IgD-negative memory B cell (primary cell): ENCODE data around the gene ZSCAN21. TPM values are rescaled to one million over a fixed set of nuclear protein-coding genes. Genes with fewer than 3 reads are reported as not detected.

Experiments used
- H3K27ac Mint-ChIP-seq, 3 donors: one replicate each; pipeline ENCODE4 v1.8.0; 2020 to 2022; ENCODE audit warnings: mild to moderate bottlenecking in 3 of 3, mixed read lengths in 3 of 3, moderate library complexity in 1 of 3
- H3K27me3 Mint-ChIP-seq: one replicate; pipeline ENCODE4 v1.8.0; 2021; ENCODE audit warnings: mixed read lengths
- H3K36me3 Mint-ChIP-seq: one replicate; pipeline ENCODE4 v1.8.0; 2020; ENCODE audit warnings: mild to moderate bottlenecking, mixed read lengths
- H3K4me1 Mint-ChIP-seq, 3 donors: one replicate each; pipeline ENCODE4 v1.8.0; 2020 to 2022; ENCODE audit warnings: mixed read lengths in 3 of 3, mild to moderate bottlenecking in 1 of 3
- H3K4me3 Mint-ChIP-seq, 4 donors: one replicate each; pipeline ENCODE4 v1.8.0; 2020 to 2022; ENCODE audit warnings: mild to moderate bottlenecking in 4 of 4, mixed read lengths in 4 of 4, moderate library complexity in 3 of 4
- H3K9me3 Mint-ChIP-seq, 3 donors: one replicate each; pipeline ENCODE4 v1.8.0; 2020 to 2021; ENCODE audit warnings: mixed read lengths in 3 of 3, mild to moderate bottlenecking in 1 of 3
- polyA plus RNA-seq: library from polyadenylated mRNA; unstranded; fragments of 300-500 nt; fragmentation: Illumina TruSeq; gene quantifications from one replicate; pipeline ENCODE4 v1.2.3, GENCODE V29; 2021

ZSCAN21 gene
- polyA plus RNA-seq, 1 donor from 2014 or later: 9.9 TPM

GRCh38 chr7:100079024-100079560 is 29.5 kb downstream of the ZSCAN21 start:
- Mint-ChIP-seq H3K27ac (peak overlapping the region in 1 of 3 donors; percentile 69), H3K9me3 (no peaks in the 10 kb centered on the region), H3K27me3 (no peaks in the 10 kb centered on the region), H3K36me3 (peaks cover 7% of the 10 kb centered on the region), H3K4me3 (peak overlapping the region in 3 of 4 donors; percentile 36 to 78 (median 70)), H3K4me1 (peaks cover 24 to 25% (median 24%) of the 10 kb centered on the region in 3 donors)

DNA sequence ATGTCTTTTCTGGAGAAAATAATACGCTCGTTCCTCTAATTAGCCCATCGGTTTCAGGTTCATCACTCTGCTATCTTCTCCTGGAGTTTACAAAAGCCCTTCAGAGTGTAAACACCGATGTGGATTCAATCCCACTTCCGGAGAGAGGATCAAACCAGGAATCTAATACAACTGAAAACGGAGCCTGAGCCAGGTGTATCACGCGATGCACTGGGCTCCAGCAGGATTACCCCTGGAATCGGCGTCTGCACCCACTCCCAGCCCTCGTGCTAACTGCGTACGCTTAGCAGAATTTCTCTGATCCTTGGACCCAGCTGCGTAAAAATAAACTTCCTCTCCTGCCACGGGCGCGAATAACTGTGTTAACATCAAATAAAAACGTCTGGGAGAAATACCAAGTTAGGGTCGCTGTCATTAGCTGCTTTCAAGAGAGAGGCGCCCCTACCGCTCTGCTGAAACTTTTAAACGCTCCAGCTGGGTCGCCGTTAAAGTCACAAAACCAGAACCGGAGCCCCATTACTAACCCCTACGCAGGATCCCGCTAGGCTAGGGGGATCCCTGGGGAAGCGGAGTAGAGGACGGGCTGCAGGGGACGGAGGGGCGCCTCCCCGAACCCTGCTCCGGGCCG is 31.4 kb downstream of the ZSCAN21 start:
- Mint-ChIP-seq H3K36me3 (no peaks in the 10 kb centered on the region), H3K9me3 (no peaks in the 10 kb centered on the region), H3K27me3 (no peaks in the 10 kb centered on the region), H3K4me3 (peak overlapping the region; percentile 78 to 96 (median 94)), H3K4me1 (peaks cover 21 to 26% (median 25%) of the 10 kb centered on the region in 3 donors), H3K27ac (peak overlapping the region; percentile 88 to 98 (median 93))

DNA sequence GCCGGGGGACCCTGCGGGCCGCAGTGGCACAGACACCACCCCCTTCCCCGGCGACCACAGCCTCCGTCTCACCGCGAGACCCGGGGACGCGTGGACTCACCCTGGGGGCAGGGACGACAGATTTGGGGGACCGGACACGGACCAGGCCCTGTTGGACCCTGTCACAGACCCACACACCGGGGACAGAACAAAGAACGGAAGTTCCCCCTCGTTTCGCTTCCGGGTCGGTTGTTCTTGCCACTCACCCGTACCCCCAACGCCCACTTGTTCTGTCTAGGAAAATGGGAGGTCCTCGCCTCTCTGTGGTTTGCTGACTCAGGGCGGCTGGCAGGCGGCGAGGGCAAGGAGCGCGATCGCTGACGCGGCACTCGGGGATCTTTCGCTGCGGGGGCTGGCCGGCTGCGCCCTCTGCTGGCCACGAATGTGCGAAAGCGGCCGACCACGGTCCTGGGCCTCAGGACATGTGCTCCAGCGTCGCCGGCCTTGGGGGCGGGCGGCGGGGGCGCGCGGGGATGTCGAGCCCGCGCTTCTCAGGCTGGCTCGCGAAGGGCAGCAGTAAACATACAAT is 32.0 kb downstream of the ZSCAN21 start, which contains the start of gene ZNF3:
Gene ZNF3, minus strand, starts transcription at position 189 of the 568 bp plus-strand sequence. CDS start 4,366 bp downstream, outside the sequence.
- Mint-ChIP-seq H3K36me3 (no peaks in the 10 kb centered on the region), H3K27ac (peak within 1 kb of the TSS; percentile 93 to 98 (median 97)), H3K4me1 (peaks cover 21 to 26% (median 25%) of the 10 kb centered on the region in 3 donors), H3K4me3 (peak within 1 kb of the TSS; percentile 78 to 96 (median 94)), H3K9me3 (no peaks in the 10 kb centered on the region), H3K27me3 (no peaks in the 10 kb centered on the region)

GRCh38 chr7:100082978-100083377 is 33.4 kb downstream of the ZSCAN21 start:
- Mint-ChIP-seq H3K27ac (peak overlapping the region; percentile 93 to 98 (median 97)), H3K27me3 (no peaks in the 10 kb centered on the region), H3K4me1 (peaks cover 21 to 29% (median 24%) of the 10 kb centered on the region in 3 donors), H3K36me3 (no peaks in the 10 kb centered on the region), H3K4me3 (peak overlapping the region; percentile 78 to 96 (median 94)), H3K9me3 (no peaks in the 10 kb centered on the region)

- Mint-ChIP-seq H3K4me3 (peak overlapping the region in 2 of 4 donors; percentile 17 to 76), H3K9me3 (no peaks in the 10 kb centered on the region), H3K27me3 (peaks cover 2% of the 10 kb centered on the region), H3K27ac (peak overlapping the region in 2 of 3 donors; percentile 10 to 99), H3K36me3 (no peaks in the 10 kb centered on the region), H3K4me1 (peaks cover 24 to 31% (median 26%) of the 10 kb centered on the region in 3 donors)
Measured at GRCh38 chr7:100085515-100085914, 35.9 kb downstream of the ZSCAN21 start.

- H3K4me3 Mint-ChIP-seq: peak overlapping the region; percentile 3 to 95 (median 58)
- H3K9me3 Mint-ChIP-seq: no peaks in the 10 kb centered on the region
- H3K36me3 Mint-ChIP-seq: no peaks in the 10 kb centered on the region
- H3K27me3 Mint-ChIP-seq: peaks cover 2% of the 10 kb centered on the region
- H3K4me1 Mint-ChIP-seq: peaks cover 18 to 22% (median 21%) of the 10 kb centered on the region in 3 donors
- H3K27ac Mint-ChIP-seq: peak overlapping the region; percentile 2 to 99 (median 94)
Measured at GRCh38 chr7:100087055-100087750, 37.6 kb downstream of the ZSCAN21 start.

DNA sequence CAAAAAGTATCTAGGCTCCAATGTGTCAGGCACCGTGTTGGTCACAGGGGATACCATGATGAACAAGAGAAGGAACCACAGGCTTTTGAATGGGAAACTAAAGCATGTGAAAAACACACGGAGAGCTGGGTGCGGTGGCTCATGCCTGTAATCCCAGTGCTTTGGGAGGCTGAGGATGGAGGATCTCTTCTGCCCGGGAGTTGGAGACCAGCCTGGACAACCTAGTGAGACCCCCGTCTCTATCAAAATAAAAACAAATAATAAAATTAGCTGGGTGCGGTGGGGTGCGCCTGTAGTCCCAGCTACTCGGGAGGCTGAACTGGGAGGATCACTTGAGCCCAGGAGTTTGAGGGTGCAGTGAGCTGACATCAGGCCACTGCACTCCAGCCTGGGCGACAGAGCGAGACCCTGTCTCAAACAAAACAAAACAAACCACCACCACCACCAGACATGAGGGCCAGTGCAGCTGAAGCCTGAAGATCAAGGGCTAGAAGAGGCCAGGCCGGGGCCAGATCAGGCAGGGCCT is 38.6 kb downstream of the ZSCAN21 start:
- H3K36me3 Mint-ChIP-seq: no peaks in the 10 kb centered on the region
- H3K9me3 Mint-ChIP-seq: no peaks in the 10 kb centered on the region

DNA sequence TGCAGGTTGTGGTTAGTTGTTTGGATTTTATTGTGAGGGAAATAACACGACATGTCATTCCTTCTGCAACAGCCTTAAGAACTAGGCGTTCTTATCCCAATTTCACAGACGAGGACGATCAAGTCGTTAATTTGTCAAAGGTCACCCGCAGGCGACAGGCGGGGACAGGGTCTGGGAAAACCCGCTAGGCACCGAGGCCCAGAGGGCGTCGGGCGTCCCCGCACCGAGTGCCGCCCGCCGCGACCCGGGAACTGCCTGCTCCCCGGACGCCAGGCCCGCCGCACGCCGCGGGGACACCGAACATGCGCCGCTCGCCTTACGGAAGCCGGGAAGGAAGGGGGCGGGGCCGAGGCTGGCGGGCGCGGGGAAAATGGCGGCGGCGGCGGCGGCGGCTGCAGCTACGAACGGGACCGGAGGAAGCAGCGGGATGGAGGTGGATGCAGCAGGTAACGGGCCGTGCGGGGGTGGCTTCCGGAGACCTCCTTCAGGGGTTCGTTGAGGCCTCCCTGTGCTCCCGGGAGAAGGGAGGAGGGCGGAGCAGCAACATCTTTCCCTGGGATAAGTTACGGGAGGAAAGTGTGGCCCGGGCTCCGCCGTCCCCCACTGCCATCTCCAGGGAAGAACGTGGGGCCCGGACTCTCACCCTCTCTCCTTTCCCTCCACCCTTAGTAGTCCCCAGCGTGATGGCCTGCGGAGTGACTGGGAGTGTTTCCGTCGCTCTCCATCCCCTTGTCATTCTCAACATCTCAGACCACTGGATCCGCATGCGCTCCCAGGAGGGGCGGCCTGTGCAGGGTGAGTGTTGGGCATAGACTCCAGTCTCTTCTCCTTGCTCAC is 39.3 kb downstream of the ZSCAN21 start, which contains the start of gene COPS6:
Gene COPS6, plus strand, starts transcription at position 349 of the 837 bp plus-strand sequence. Its CDS starts 22 bp downstream, at position 371.
- Mint-ChIP-seq H3K27me3 (peaks cover 2% of the 10 kb centered on the region), H3K36me3 (no peaks in the 10 kb centered on the region), H3K4me3 (peak within 1 kb of the TSS; percentile 84 to 95 (median 94)), H3K4me1 (peaks cover 10 to 20% (median 14%) of the 10 kb centered on the region in 3 donors), H3K9me3 (no peaks in the 10 kb centered on the region), H3K27ac (peak within 1 kb of the TSS; percentile 94 to 99 (median 95))

More for the DNA sequence above, 38.6 kb downstream of the ZSCAN21 start:
- Mint-ChIP-seq H3K27ac (peak overlapping the region; percentile 94 to 99 (median 95)), H3K4me3 (peak overlapping the region; percentile 84 to 95 (median 94)), H3K4me1 (peaks cover 10 to 20% (median 14%) of the 10 kb centered on the region in 3 donors), H3K27me3 (peaks cover 2% of the 10 kb centered on the region)

- Mint-ChIP-seq H3K9me3 (no peaks in the 10 kb centered on the region), H3K36me3 (no peaks in the 10 kb centered on the region), H3K4me1 (peaks cover 10 to 20% (median 14%) of the 10 kb centered on the region in 3 donors), H3K27me3 (peaks cover 2% of the 10 kb centered on the region), H3K27ac (peak overlapping the region; percentile 94 to 99 (median 95)), H3K4me3 (peak overlapping the region; percentile 84 to 95 (median 94))
Measured at GRCh38 chr7:100089458-100090196, 40.1 kb downstream of the ZSCAN21 start.

- Mint-ChIP-seq H3K36me3 (no peaks in the 10 kb centered on the region), H3K27me3 (peaks cover 2% of the 10 kb centered on the region), H3K27ac (peak overlapping the region in 1 of 3 donors; percentile 99), H3K9me3 (no peaks in the 10 kb centered on the region), H3K4me1 (peaks cover 8 to 20% (median 16%) of the 10 kb centered on the region in 3 donors), H3K4me3 (peak overlapping the region in 2 of 4 donors; percentile 42 to 93)
Measured at GRCh38 chr7:100090527-100091410, 41.2 kb downstream of the ZSCAN21 start.

DNA sequence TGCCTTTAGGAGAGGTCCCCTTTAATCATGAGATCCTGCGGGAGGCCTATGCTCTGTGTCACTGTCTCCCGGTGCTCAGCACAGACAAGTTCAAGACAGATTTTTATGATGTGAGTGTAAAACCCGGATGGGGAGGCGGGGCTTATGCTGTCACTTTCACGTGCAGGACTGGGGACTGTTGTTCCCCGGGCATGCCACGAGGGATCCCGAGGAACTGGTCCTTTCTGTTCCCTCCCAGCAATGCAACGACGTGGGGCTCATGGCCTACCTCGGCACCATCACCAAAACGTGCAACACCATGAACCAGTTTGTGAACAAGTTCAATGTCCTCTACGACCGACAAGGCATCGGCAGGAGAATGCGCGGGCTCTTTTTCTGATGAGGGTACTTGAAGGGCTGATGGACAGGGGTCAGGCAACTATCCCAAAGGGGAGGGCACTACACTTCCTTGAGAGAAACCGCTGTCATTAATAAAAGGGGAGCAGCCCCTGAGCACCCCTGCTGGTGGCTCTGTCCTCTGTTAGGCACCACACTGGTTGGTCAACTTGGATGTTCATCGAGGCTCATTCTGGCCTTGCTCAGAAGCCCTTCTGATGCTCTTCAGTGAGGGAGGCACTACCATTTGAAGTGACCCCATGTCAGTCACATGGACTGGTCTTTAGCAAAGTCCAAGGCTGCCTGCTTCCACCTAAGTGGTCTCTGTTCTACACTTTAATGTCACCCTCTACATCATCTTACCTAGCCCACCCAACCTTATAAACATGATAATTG is 42.0 kb downstream of the ZSCAN21 start:
- Mint-ChIP-seq H3K4me3 (peak overlapping the region in 2 of 4 donors; percentile 51 to 93), H3K4me1 (peaks cover 8 to 20% (median 18%) of the 10 kb centered on the region in 3 donors), H3K27me3 (peaks cover 2% of the 10 kb centered on the region), H3K36me3 (peaks cover 2% of the 10 kb centered on the region), H3K27ac (peak overlapping the region in 2 of 3 donors; percentile 76 to 99), H3K9me3 (no peaks in the 10 kb centered on the region)

DNA sequence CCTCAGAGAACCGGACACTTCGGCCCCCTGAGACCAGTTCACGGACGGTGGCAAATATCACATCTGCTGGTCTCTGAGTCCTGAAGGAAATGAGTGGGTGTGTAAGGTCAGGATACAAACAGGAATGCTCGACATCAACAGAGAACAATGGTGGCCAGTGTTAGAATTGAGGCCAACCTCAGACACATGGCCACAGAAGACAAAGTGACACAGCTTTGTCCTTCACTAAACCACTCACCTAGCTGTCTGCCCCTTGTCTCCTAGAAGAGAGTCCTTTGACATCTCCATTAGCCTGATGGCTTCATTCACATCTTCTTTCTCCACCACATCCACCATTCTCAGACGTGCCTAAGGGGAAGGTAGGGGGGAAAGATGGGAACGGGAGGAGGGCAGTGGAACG is 43.5 kb downstream of the ZSCAN21 start:
- Mint-ChIP-seq H3K4me3 (peak overlapping the region in 2 of 4 donors; percentile 9 to 93), H3K4me1 (peaks cover 13 to 20% (median 16%) of the 10 kb centered on the region in 3 donors), H3K36me3 (peaks cover 4% of the 10 kb centered on the region), H3K27ac (peak overlapping the region in 1 of 3 donors; percentile 99), H3K9me3 (no peaks in the 10 kb centered on the region), H3K27me3 (peaks cover 2% of the 10 kb centered on the region)
